PC-9 (cell line): ENCODE measurements around the gene LRP10. TPM values are rescaled to one million over a fixed set of nuclear protein-coding genes. Genes with fewer than 3 reads are reported as not detected.
"Not testable (repeated sequence)": the region's sequence is repeated elsewhere in the genome, so short reads cannot be mapped to it uniquely, and the experiment has no call there.

Source experiments
- BruUV-seq: library from RNA; stranded (reverse); fragments of 400-500 nt; replicated peaks from 2 replicates; lab custom pipeline; 2021; lab: Mats Ljungman, UMichigan
- CTCF ChIA-PET: fragments of 300-600 bp; sonication (Branson Sonifier 250); formaldehyde crosslinking; loops from one replicate; lab custom pipeline; 2022; ENCODE audit warnings: antibody characterized with exemption; lab: Charles Lee
- POLR2A ChIA-PET: fragments of 300-600 bp; sonication (Branson Sonifier 250); formaldehyde crosslinking; loops from one replicate; lab custom pipeline; 2022; ENCODE audit warnings: antibody characterized with exemption; ENCODE audit not compliant: unreplicated experiment; lab: Charles Lee
- DNase-seq, 2 experiments: peaks; one replicate each; pipeline versions ENCODE4 v3.0.0 to v3.0.0-alpha.2; 2015 to 2022; ENCODE audit warnings: mixed read lengths in 1 of 2
- H2AFZ ChIP-seq: fragments of 200-600 bp; sonication (generic); 2 replicates; pipeline ENCODE4 v1.8.1; 2017; ENCODE audit warnings: antibody characterized with exemption
- H3F3A ChIP-seq: fragments of 200-600 bp; sonication (generic); 2 replicates; pipeline ENCODE4 v1.8.1; 2017; ENCODE audit warnings: antibody characterized with exemption, mild to moderate bottlenecking, low read depth; ENCODE audit not compliant: insufficient read depth
- H3K27ac ChIP-seq: fragments of 200-600 bp; sonication (generic); 2 replicates; pipeline ENCODE4 v1.6.1; 2016; ENCODE audit warnings: mixed run types
- H3K27me3 ChIP-seq: fragments of 200-600 bp; sonication (generic); 2 replicates; pipeline ENCODE4 v1.6.1; 2016; ENCODE audit warnings: low read depth, mixed run types; ENCODE audit not compliant: insufficient read depth
- H3K36me3 ChIP-seq: fragments of 200-600 bp; sonication (generic); 2 replicates; pipeline ENCODE4 v1.6.1; 2016; ENCODE audit warnings: low read depth, mixed run types
- H3K4me1 ChIP-seq: fragments of 200-600 bp; sonication (generic); replicated peaks from 2 replicates; pipeline ENCODE4 v1.6.1; 2016; ENCODE audit warnings: mixed run types; ENCODE audit not compliant: insufficient read depth
- H3K4me2 ChIP-seq: fragments of 200-600 bp; sonication (generic); 2 replicates; pipeline ENCODE4 v1.6.1; 2017; ENCODE audit warnings: mixed run types
- H3K4me3 ChIP-seq: fragments of 200-600 bp; sonication (generic); 2 replicates; pipeline ENCODE4 v1.6.1; 2016; ENCODE audit warnings: mixed run types
- H3K79me2 ChIP-seq: fragments of 200-600 bp; sonication (generic); 2 replicates; pipeline ENCODE4 v1.6.1; 2017; ENCODE audit warnings: low read depth, mixed run types
- H3K9me2 ChIP-seq: fragments of 200-600 bp; sonication (generic); 2 replicates; pipeline ENCODE4 v1.8.1; 2017; ENCODE audit warnings: mild to moderate bottlenecking; ENCODE audit not compliant: insufficient read depth
- H3K9me3 ChIP-seq: fragments of 200-600 bp; sonication (generic); 2 replicates; pipeline ENCODE4 v1.8.1; 2016; ENCODE audit warnings: low read depth; ENCODE audit not compliant: insufficient read depth
- H4K20me1 ChIP-seq: fragments of 200-600 bp; sonication (generic); 2 replicates; pipeline ENCODE4 v1.8.1; 2017; ENCODE audit not compliant: insufficient read depth
- EZH2 ChIP-seq: fragments of 200-600 bp; sonication (generic); IDR thresholded peaks from 2 replicates; pipeline ENCODE4 v1.8.0; 2017; ENCODE audit warnings: antibody characterized with exemption, low read depth
- intact Hi-C: fragments of 100-400 bp; cut with micrococcal nuclease; formaldehyde crosslinking; loops from one replicate; pipeline ENCODE4 v1.10.0; 2022; ENCODE audit not compliant: unreplicated experiment
- total RNA-seq: library from RNA; stranded (reverse); gene quantifications from 2 replicates; pipeline ENCODE4 v1.2.3, GENCODE V29; 2021
- TF ChIP-seq, protein P1 (sequence below): fragments of 200-600 bp; sonication (generic); conservative IDR thresholded peaks from 2 replicates; pipeline ENCODE4 v1.6.1; 2017; ENCODE audit warnings: mixed run types, antibody characterized with exemption, mild to moderate bottlenecking, moderate library complexity

The LRP10 gene
- total RNA-seq, 1 experiment from 2014 or later: 61.6 TPM

GRCh38 chr14:22849212-22849819 lies 22.2 kb upstream of the LRP10 start:
- Histone ChIP-seq H3K36me3 (no peaks in the 10 kb centered on the region), H3K9me2 (no peaks in the 10 kb centered on the region), H3K27me3 (no peaks in the 10 kb centered on the region), H3K79me2 (no peaks in the 10 kb centered on the region), H4K20me1 (no peaks in the 10 kb centered on the region), H2AFZ (no peak overlapping the region), H3K4me3 (no peak overlapping the region), H3K4me2 (no peak overlapping the region), H3K4me1 (no peaks in the 10 kb centered on the region; the same call in 1 of the 2 replicates), H3K9me3 (no peaks in the 10 kb centered on the region), H3F3A (no peaks in the 10 kb centered on the region), H3K27ac (no peak overlapping the region)
- POLR2A ChIA-PET: no interaction called here
- intact Hi-C loops: no loop called here
- CTCF ChIA-PET: no interaction called here
- DNase-seq: no peak
- TF ChIP-seq, protein P1, sequence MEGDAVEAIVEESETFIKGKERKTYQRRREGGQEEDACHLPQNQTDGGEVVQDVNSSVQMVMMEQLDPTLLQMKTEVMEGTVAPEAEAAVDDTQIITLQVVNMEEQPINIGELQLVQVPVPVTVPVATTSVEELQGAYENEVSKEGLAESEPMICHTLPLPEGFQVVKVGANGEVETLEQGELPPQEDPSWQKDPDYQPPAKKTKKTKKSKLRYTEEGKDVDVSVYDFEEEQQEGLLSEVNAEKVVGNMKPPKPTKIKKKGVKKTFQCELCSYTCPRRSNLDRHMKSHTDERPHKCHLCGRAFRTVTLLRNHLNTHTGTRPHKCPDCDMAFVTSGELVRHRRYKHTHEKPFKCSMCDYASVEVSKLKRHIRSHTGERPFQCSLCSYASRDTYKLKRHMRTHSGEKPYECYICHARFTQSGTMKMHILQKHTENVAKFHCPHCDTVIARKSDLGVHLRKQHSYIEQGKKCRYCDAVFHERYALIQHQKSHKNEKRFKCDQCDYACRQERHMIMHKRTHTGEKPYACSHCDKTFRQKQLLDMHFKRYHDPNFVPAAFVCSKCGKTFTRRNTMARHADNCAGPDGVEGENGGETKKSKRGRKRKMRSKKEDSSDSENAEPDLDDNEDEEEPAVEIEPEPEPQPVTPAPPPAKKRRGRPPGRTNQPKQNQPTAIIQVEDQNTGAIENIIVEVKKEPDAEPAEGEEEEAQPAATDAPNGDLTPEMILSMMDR: no peak
- TF ChIP-seq EZH2: no peak
- no TSS peak for BruUV-seq

GRCh38 chr14:22850944-22851764 lies 20.4 kb upstream of the LRP10 start:
- Histone ChIP-seq H3K79me2 (no peaks in the 10 kb centered on the region), H3K4me3 (no peak overlapping the region), H3K4me1 (peaks cover 4% of the 10 kb centered on the region; the same call in 1 of the 2 replicates), H3K27me3 (no peaks in the 10 kb centered on the region), H3K27ac (peak overlapping the region; percentile 26; the same call in 1 of the 2 replicates), H2AFZ (no peak overlapping the region; the same call in 1 of the 2 replicates), H3K9me3 (no peaks in the 10 kb centered on the region), H3F3A (no peaks in the 10 kb centered on the region), H3K4me2 (no peak overlapping the region), H4K20me1 (no peaks in the 10 kb centered on the region), H3K36me3 (no peaks in the 10 kb centered on the region), H3K9me2 (no peaks in the 10 kb centered on the region)
- POLR2A ChIA-PET: no interaction called here
- CTCF ChIA-PET: interaction anchor here (0.5 to 1.1 kb wide), 7 partner anchors 9 to 289 kb away, joined by 3 to 22 read pairs (median 3); no protein-coding TSS in a partner anchor
- TF ChIP-seq EZH2: no peak
- TF ChIP-seq, protein P1: no peak
- intact Hi-C loops: loop anchor here (5.0 kb wide), 1 partner anchor 294 kb away; no protein-coding TSS in a partner anchor
- BruUV-seq: no TSS peak
- no peak for DNase-seq

GRCh38 chr14:22852178-22852577 lies 19.4 kb upstream of the LRP10 start:
- H3K4me1 ChIP-seq, H3K27ac ChIP-seq, H3F3A ChIP-seq, H3K79me2 ChIP-seq, H2AFZ ChIP-seq, H3K27me3 ChIP-seq, BruUV-seq, DNase-seq, H3K9me2 ChIP-seq, H3K36me3 ChIP-seq, POLR2A ChIA-PET, H3K4me3 ChIP-seq, H4K20me1 ChIP-seq, H3K9me3 ChIP-seq, H3K4me2 ChIP-seq: not testable (repeated sequence)
- CTCF ChIA-PET: interaction anchor here (0.5 to 1.3 kb wide), 11 partner anchors 21 to 1891 kb away, joined by 3 to 6 read pairs (median 3); partner anchors contain the start of gene DAD1
- intact Hi-C loops: loop anchor here (2.0 to 5.0 kb wide), 3 partner anchors 29 to 295 kb away; no protein-coding TSS in a partner anchor
